H1 (cell line): ENCODE results near the gene TMEM129. TPM values are rescaled to one million over a fixed set of nuclear protein-coding genes. Genes with fewer than 3 reads are reported as not detected.
A peak's percentile ranks its signal among the peaks of the same experiment; 100 is the strongest.

Experiments used
- CTCF ChIA-PET: fragments of 300-600 bp; sonication (Branson Sonifier 250); formaldehyde crosslinking; loops from one replicate; lab custom pipeline; 2021; ENCODE audit not compliant: partially characterized antibody; lab: Charles Lee
- POLR2A ChIA-PET: fragments of 300-600 bp; sonication (Branson Sonifier 250); formaldehyde crosslinking; loops from one replicate; lab custom pipeline; 2021; ENCODE audit warnings: inconsistent platforms; ENCODE audit not compliant: partially characterized antibody; lab: Charles Lee
- DNase-seq, 2 experiments: peaks; one replicate each; pipeline versions ENCODE4 v3.0.0 to v3.0.0-alpha.2; 2010 to 2022; ENCODE audit warnings: low spot score in 2 of 2, low read depth in 1 of 2, mixed read lengths in 1 of 2
- FAIRE-seq: peaks from 2 replicates; lab custom pipeline; 2011; peaks lifted over from hg19 to GRCh38; lab: Jason Lieb, UNC
- H2AFZ ChIP-seq: 2 replicates; pipeline ENCODE4 v1.8.1; 2012; ENCODE audit warnings: low read length, inconsistent platforms
- H2AK5ac ChIP-seq: 2 replicates; pipeline ENCODE4 v1.6.1; 2013; ENCODE audit warnings: low read depth, low read length
- H2BK120ac ChIP-seq: replicated peaks from 2 replicates; pipeline ENCODE3; 2013; ENCODE audit warnings: low read depth, low read length, inconsistent platforms
- H2BK12ac ChIP-seq: 2 replicates; pipeline ENCODE4 v1.6.1; 2013; ENCODE audit warnings: low read depth, low read length
- H2BK15ac ChIP-seq: 2 replicates; pipeline ENCODE4 v1.6.1; 2013; ENCODE audit warnings: low read length
- H2BK20ac ChIP-seq: 2 replicates; pipeline ENCODE4 v1.6.1; 2013; ENCODE audit warnings: low read length
- H2BK5ac ChIP-seq: 2 replicates; pipeline ENCODE4 v1.6.1; 2013; ENCODE audit warnings: low read depth, low read length
- H3K14ac ChIP-seq: 2 replicates; pipeline ENCODE4 v1.6.1; 2013; ENCODE audit warnings: inconsistent platforms; ENCODE audit not compliant: insufficient read length
- H3K18ac ChIP-seq: 2 replicates; pipeline ENCODE4 v1.6.1; 2013; ENCODE audit warnings: low read length; ENCODE audit errors: extremely low read depth
- H3K23ac ChIP-seq: 2 replicates; pipeline ENCODE4 v1.6.1; 2013; ENCODE audit warnings: inconsistent platforms; ENCODE audit not compliant: insufficient read length
- H3K23me2 ChIP-seq: 2 replicates; pipeline ENCODE4 v1.6.1; 2013; ENCODE audit warnings: low read depth, low read length
- H3K27ac ChIP-seq: 2 replicates; pipeline ENCODE4 v1.6.1; 2011; ENCODE audit warnings: low read depth, low read length, inconsistent platforms
- H3K27me3 ChIP-seq, 4 experiments: replicated peaks in 1 of 4; 1 replicate in 1 of 4; 2 replicates in 3 of 4; pipeline versions ENCODE4 v1.6.1 to v1.8.1; 2011 to 2013; ENCODE audit warnings: low read length in 3 of 4, mild to moderate bottlenecking in 3 of 4, inconsistent platforms in 2 of 4, mixed read lengths in 2 of 4, moderate library complexity in 1 of 4; ENCODE audit not compliant: control insufficient read depth in 3 of 4, insufficient read depth in 3 of 4; ENCODE audit errors: extremely low read depth in 1 of 4
- H3K36me3 ChIP-seq, 4 experiments: 2 replicates each; pipeline versions ENCODE4 v1.6.1 to v1.8.1; 2011 to 2013; ENCODE audit warnings: mild to moderate bottlenecking in 4 of 4, low read length in 3 of 4, moderate library complexity in 2 of 4, control low read depth in 1 of 4, inconsistent platforms in 1 of 4; ENCODE audit not compliant: insufficient read depth in 4 of 4, control insufficient read depth in 2 of 4
- H3K4ac ChIP-seq: replicated peaks from 2 replicates; pipeline ENCODE3; 2013; ENCODE audit warnings: low read length, low read depth, mixed read lengths, inconsistent platforms; ENCODE audit not compliant: insufficient read length
- H3K4me1 ChIP-seq, 4 experiments: replicated peaks in 1 of 4; 1 replicate in 1 of 4; 2 replicates in 3 of 4; pipeline versions ENCODE4 v1.6.1 to v1.8.1; 2011 to 2013; ENCODE audit warnings: low read length in 3 of 4, inconsistent platforms in 2 of 4, mixed read lengths in 1 of 4; ENCODE audit not compliant: insufficient read depth in 4 of 4, control insufficient read depth in 3 of 4
- H3K4me2 ChIP-seq, 2 experiments: 2 replicates each; pipeline versions ENCODE4 v1.6.1 to v1.8.1; 2011 to 2013; ENCODE audit warnings: low read depth in 2 of 2, low read length in 2 of 2, control low read depth in 1 of 2, inconsistent platforms in 1 of 2, mild to moderate bottlenecking in 1 of 2; ENCODE audit not compliant: insufficient read depth in 1 of 2
- H3K4me3 ChIP-seq, 4 experiments: fragments of 200-600, 300-600 bp in 1 of 4; sonication (generic), shearing (Covaris generic), sonication (Bioruptor Twin) in 1 of 4; 2 replicates each; pipeline versions ENCODE4 v1.5.1 to v1.8.1; 2011 to 2016; ENCODE audit warnings: low read length in 4 of 4, low read depth in 3 of 4, control low read depth in 2 of 4, inconsistent platforms in 2 of 4, mild to moderate bottlenecking in 2 of 4, mixed read lengths in 1 of 4, moderate library complexity in 1 of 4; ENCODE audit not compliant: insufficient read depth in 2 of 4; ENCODE audit errors: extremely low read depth in 1 of 4
- H3K56ac ChIP-seq: replicated peaks from 2 replicates; pipeline ENCODE3; 2013; ENCODE audit warnings: low read depth, mild to moderate bottlenecking, mixed read lengths, low read length, inconsistent platforms; ENCODE audit not compliant: insufficient read length
- H3K79me1 ChIP-seq: 2 replicates; pipeline ENCODE4 v1.6.1; 2013; ENCODE audit warnings: low read depth, low read length, control low read depth
- H3K79me2 ChIP-seq, 2 experiments: 2 replicates each; pipeline versions ENCODE4 v1.6.1 to v1.8.1; 2012 to 2013; ENCODE audit warnings: low read length in 2 of 2, mild to moderate bottlenecking in 2 of 2, inconsistent platforms in 1 of 2; ENCODE audit not compliant: insufficient read depth in 2 of 2, control insufficient read depth in 1 of 2
- H3K9ac ChIP-seq, 4 experiments: replicated peaks in 1 of 4; 1 replicate in 1 of 4; 2 replicates in 3 of 4; pipeline versions ENCODE4 v1.6.1 to v1.8.1; 2011 to 2013; ENCODE audit warnings: low read depth in 3 of 4, low read length in 3 of 4, control low read depth in 2 of 4, mild to moderate bottlenecking in 2 of 4, moderate library complexity in 2 of 4, inconsistent platforms in 1 of 4; ENCODE audit errors: extremely low read depth in 1 of 4
- H3K9me3 ChIP-seq, 2 experiments: 2 replicates each; pipeline versions ENCODE4 v1.6.1 to v1.8.1; 2012 to 2013; ENCODE audit warnings: mild to moderate bottlenecking in 2 of 2, moderate library complexity in 2 of 2, control low read depth in 1 of 2, inconsistent platforms in 1 of 2, low read depth in 1 of 2, low read length in 1 of 2, mixed read lengths in 1 of 2; ENCODE audit not compliant: insufficient read depth in 2 of 2
- H4K20me1 ChIP-seq, 2 experiments: replicated peaks in 1 of 2; 2 replicates each; pipeline versions ENCODE3 to v1.8.1; 2011 to 2013; ENCODE audit warnings: inconsistent platforms in 2 of 2, low read length in 2 of 2, mild to moderate bottlenecking in 1 of 2; ENCODE audit not compliant: insufficient read depth in 2 of 2, control insufficient read depth in 1 of 2
- H4K5ac ChIP-seq: 2 replicates; pipeline ENCODE4 v1.6.1; 2013; ENCODE audit warnings: low read length, low read depth, mixed read lengths, inconsistent platforms; ENCODE audit not compliant: insufficient read length
- H4K8ac ChIP-seq: 2 replicates; pipeline ENCODE4 v1.8.0; 2013; ENCODE audit warnings: mild to moderate bottlenecking, moderate library complexity, low read length, inconsistent platforms; ENCODE audit not compliant: insufficient read depth; ENCODE audit errors: extremely low read depth
- H4K91ac ChIP-seq: replicated peaks from 2 replicates; pipeline ENCODE3; 2013; ENCODE audit warnings: low read length, mixed read lengths, inconsistent platforms; ENCODE audit not compliant: insufficient read length
- BRCA1 ChIP-seq: IDR thresholded peaks from 2 replicates; pipeline ENCODE4 v1.6.1; 2012; ENCODE audit warnings: low read depth, low read length, improper control_type of control experiment
- EZH2 ChIP-seq: fragments of 200-600 bp; sonication (generic); IDR thresholded peaks from 2 replicates; pipeline ENCODE4 v1.7.1; 2012; ENCODE audit warnings: low read depth, mild to moderate bottlenecking, moderate library complexity, low read length, inconsistent platforms; ENCODE audit not compliant: severe bottlenecking
- RNF2 ChIP-seq: fragments of 200-900, 300-1000 bp; sonication (generic); IDR thresholded peaks from 2 replicates; pipeline ENCODE4 v1.7.1; 2016; ENCODE audit warnings: borderline replicate concordance, low read depth, mild to moderate bottlenecking, antibody characterized with exemption, low read length; ENCODE audit not compliant: poor library complexity, severe bottlenecking; ENCODE audit errors: missing control alignments
- SUZ12 ChIP-seq: fragments of 200-600 bp; sonication (generic); IDR thresholded peaks from 2 replicates; pipeline ENCODE4 v1.6.1; 2012; ENCODE audit warnings: mild to moderate bottlenecking, inconsistent platforms, low read length, moderate library complexity, mixed read lengths
- WGBS, 2 experiments: shearing (Covaris generic) in 1 of 2; methylation state at CpG; one replicate each; pipeline versions ENCODE4 v1.1.6 to v1.1.7; 2013 to 2015; ENCODE audit warnings: low lambda C conversion rate in 2 of 2, mixed read lengths in 2 of 2, inconsistent platforms in 1 of 2, low coverage in 1 of 2, missing lambda C conversion rate in 1 of 2; ENCODE audit not compliant: insufficient replicate concordance in 2 of 2, insufficient coverage in 1 of 2, insufficient read length in 1 of 2; ENCODE audit errors: extremely low coverage in 1 of 2, missing lambda C conversion rate in 1 of 2; 5-methylcytosine and 5-hydroxymethylcytosine counted together
- polyA plus RNA-seq, 7 experiments: library from polyadenylated mRNA; depleted of rRNA in 3 of 7; stranded (reverse) in 5 of 7; unstranded in 2 of 7; fragments of >200 nt in 5 of 7; fragments of 200-250 nt in 2 of 7; gene quantifications; 1 replicate in 5 of 7; 2 replicates in 1 of 7; 4 replicates in 1 of 7; pipeline versions ENCODE4 v1.2.1 to v1.2.3, GENCODE V29; 2011 to 2013; ENCODE audit warnings: missing spikeins in 2 of 7, mixed read lengths in 2 of 7
- total RNA-seq: library from RNA; stranded (reverse); fragmentation: NEBNext Ultra II Directional; extraction: Animal tissue kit (Norgen Biotek cat#: 25700); gene quantifications from 2 replicates; pipeline ENCODE4 v1.2.1, GENCODE V29; 2021

TMEM129 gene
- total and polyA plus RNA-seq, 2 of the 8 experiments (the other 6 are each of a cell fraction or from before 2014, with no cell fraction given) = 31.5 to 58.7 TPM

DNA sequence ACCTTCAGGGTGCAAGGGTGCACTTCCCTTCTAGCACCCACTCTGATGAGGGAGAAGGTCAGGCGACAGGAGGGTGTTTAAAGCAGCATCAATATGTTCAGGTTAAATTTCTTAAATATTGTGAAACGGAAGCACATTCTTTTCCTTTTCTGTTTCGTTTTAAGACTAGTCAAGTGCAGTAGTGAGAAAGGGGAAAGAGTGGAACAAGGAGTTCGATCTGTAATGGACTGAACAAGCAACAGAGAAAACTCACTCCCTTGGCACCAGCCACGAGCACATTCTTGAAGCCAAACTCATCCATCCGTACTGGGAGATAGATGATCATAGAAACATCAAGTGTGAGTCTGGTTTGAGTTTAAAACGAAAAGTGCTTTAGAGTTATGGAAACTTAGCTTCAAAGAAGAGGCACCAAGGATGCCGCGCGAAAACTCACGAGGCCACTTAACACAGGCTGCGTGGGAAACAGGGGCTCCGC, 37.8 kb downstream of the TMEM129 start:
- ChIA-PET POLR2A (interaction anchor here (1.0 kb wide), 1 partner anchor 12 kb away, joined by 3 read pairs; no protein-coding TSS in a partner anchor), CTCF (interaction anchor here (0.6 to 4.3 kb wide), 6 partner anchors 10 to 281 kb away, joined by 3 to 30 read pairs (median 3); no protein-coding TSS in a partner anchor)
- Histone ChIP-seq H3K79me1 (no peaks in the 10 kb centered on the region), H3K23me2 (peaks cover 6% of the 10 kb centered on the region; the same call in 1 of the 2 replicates), H3K36me3 (no peaks in the 10 kb centered on the region), H4K5ac (no peak overlapping the region), H2AK5ac (no peak overlapping the region), H2BK5ac (no peak overlapping the region), H3K4ac (no peak overlapping the region), H3K4me3 (peak overlapping the region; percentile 40 to 67 (median 48)), H3K14ac (no peak overlapping the region), H3K9ac (no peak overlapping the region), H3K27me3 (peaks cover 11 to 17% (median 13%) of the 10 kb centered on the region in 4 experiments), H4K20me1 (peaks cover 0 to 5% of the 10 kb centered on the region in 2 experiments), H3K18ac (no peak overlapping the region), H3K27ac (no peak overlapping the region), H3K9me3 (no peaks in the 10 kb centered on the region), H3K4me1 (peaks cover 3 to 6% (median 4%) of the 10 kb centered on the region in 4 experiments; a peak in 6 of 7 replicates), H3K79me2 (no peaks in the 10 kb centered on the region), H2BK120ac (no peak overlapping the region), H2BK15ac (no peak overlapping the region), H2BK20ac (no peak overlapping the region), H3K56ac (no peak overlapping the region), H2AFZ (0 out of 2 replicates have a peak overlapping the region, but pooled peaks have one; percentile 17), H3K23ac (no peak overlapping the region), H2BK12ac (no peak overlapping the region), H4K8ac (0 out of 2 replicates have a peak overlapping the region, but pooled peaks have one; percentile 68), H4K91ac (no peak overlapping the region), H3K4me2 (peak overlapping the region; percentile 70 to 81)
- TF ChIP-seq RNF2 = peak; percentile 34
- TF ChIP-seq BRCA1 = no peak
- TF ChIP-seq SUZ12 = peak; percentile 70
- TF ChIP-seq EZH2 = peak; percentile 68
- FAIRE-seq (no peak), DNase-seq (no peak)
- 39% methylated on average over 13 of the region's 13 CpGs; no CpG with 5 or more reads in 1 of the 2 experiments for WGBS, 2 experiments
